Hematopoietic multipotent progenitor cell treated with erythropoietin and hydrocortisone succinate and interleukin-3 and kit ligand, for 15 days (in vitro differentiated cells): ENCODE results near the gene GTF3C2.
A peak's percentile ranks its signal among the peaks of the same experiment; 100 is the strongest.

Experiments
- DNase-seq: peaks from one replicate; pipeline ENCODE4 v3.0.0-alpha.2; 2015; ENCODE audit warnings: low spot score

GTF3C2 gene, protein sequence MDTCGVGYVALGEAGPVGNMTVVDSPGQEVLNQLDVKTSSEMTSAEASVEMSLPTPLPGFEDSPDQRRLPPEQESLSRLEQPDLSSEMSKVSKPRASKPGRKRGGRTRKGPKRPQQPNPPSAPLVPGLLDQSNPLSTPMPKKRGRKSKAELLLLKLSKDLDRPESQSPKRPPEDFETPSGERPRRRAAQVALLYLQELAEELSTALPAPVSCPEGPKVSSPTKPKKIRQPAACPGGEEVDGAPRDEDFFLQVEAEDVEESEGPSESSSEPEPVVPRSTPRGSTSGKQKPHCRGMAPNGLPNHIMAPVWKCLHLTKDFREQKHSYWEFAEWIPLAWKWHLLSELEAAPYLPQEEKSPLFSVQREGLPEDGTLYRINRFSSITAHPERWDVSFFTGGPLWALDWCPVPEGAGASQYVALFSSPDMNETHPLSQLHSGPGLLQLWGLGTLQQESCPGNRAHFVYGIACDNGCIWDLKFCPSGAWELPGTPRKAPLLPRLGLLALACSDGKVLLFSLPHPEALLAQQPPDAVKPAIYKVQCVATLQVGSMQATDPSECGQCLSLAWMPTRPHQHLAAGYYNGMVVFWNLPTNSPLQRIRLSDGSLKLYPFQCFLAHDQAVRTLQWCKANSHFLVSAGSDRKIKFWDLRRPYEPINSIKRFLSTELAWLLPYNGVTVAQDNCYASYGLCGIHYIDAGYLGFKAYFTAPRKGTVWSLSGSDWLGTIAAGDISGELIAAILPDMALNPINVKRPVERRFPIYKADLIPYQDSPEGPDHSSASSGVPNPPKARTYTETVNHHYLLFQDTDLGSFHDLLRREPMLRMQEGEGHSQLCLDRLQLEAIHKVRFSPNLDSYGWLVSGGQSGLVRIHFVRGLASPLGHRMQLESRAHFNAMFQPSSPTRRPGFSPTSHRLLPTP

GRCh38 chr2:27356382-27357181, at the start of gene GTF3C2:
Gene GTF3C2, minus strand, starts transcription at chr2:27356764. Its CDS starts 13,210 bp downstream, at chr2:27343554.
- DNase-seq = peak; percentile 93

- no peak for DNase-seq
Measured at GRCh38 chr2:27400348-27401135, 44.0 kb upstream of the GTF3C2 start.

GRCh38 chr2:27398962-27399361, 42.4 kb upstream of the GTF3C2 start:
- DNase-seq = no peak

GRCh38 chr2:27393225-27393624, 36.7 kb upstream of the GTF3C2 start:
- DNase-seq = no peak

DNA sequence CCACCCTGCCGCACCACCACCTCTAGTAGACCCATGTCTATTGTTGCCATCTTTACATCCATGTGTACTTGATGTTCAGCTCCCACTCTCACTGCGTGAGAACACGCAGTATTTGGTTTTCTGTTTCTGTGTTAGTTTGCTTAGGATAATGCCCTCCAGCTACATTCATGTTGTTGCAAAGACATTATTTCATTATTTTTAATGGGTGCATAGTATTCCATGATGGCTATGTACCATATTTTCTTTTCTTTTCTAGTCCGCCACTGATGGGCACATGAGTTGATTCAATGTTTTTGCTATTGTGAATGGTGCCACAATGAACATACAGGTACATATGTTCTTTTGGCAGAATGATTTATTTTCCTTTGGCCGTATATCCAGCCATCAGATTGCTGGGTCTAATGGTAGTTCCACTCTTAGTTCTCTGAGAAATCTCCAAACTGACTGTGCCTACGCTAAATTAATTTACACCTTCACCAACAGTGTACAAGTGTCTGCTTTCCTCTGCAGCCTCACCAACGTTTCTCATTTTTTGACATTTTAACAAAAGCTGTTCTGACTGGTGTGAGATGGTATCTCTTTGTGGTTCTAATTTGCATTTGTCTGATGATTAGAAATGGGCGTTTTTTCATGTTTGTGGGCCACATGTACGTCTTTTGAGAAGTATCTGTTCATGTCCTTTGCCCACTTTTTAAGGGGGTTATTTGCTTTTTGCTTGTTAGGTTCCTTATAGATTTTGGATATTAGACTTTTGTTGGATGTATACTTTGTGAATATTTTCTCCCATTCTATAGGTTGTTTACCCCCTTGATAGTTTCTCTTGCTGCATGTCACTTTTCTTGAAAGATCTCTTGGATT, 34.5 kb upstream of the GTF3C2 start:
- no peak for DNase-seq

DNA sequence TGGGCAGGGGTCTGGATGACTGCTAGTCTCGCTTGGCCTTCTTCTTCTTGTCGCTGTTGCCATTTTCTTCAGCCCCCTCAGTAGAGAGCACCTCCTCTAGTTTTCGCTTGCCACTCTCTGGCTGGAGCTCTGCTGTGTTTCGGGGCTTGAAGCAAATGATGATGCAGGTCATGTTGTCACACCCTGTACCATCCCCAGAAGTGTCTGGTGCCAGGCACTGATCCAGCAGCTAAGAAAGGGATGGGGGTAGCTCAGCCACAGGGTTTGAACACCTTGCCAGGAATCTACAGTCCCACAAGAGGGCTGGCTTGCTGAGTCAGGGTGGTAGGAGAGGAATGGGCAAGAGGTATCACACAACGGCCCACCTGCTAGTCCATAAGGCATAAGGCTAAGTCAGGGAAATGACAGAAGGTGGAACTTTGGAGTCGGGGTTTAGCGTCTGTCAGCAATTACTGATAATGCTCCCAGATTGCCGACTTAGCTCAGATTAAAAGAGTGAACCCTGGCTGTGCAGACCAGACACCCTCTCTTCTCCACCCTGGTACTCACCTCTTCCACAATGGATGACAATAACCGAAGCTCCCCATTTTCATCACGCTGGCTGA, 25.1 kb upstream of the GTF3C2 start:
- no peak for DNase-seq

GRCh38 chr2:27380626-27381545, 24.3 kb upstream of the GTF3C2 start, which contains the start of gene ZNF513:
Gene ZNF513, minus strand, starts transcription at chr2:27380734. Its CDS starts 208 bp downstream, at chr2:27380526.
- DNase-seq = peak; percentile 84

- DNase-seq = peak; percentile 39
Measured at GRCh38 chr2:27379836-27380625, 23.5 kb upstream of the GTF3C2 start.

DNA sequence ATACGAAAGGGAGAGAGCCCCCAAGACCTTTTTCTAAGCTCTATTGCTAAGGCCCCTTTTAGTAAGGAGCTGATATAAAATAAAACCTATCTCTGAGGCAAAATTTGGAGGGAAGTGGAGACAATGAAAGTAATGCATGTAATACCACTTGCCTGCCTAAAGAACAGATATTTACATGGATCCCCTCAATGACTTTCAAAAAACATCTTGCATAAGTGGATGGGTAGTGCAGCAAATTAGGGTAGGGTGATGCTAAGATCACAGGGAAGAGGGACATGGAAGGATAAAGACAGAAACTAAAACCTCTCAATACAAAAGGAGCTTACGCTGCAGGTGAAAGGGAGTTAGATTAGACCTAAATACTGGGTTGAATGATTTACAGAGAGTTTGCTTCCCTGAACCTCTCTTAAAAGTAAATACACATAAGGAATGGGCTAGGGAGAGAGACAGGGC, 22.8 kb upstream of the GTF3C2 start:
- no peak for DNase-seq

DNA sequence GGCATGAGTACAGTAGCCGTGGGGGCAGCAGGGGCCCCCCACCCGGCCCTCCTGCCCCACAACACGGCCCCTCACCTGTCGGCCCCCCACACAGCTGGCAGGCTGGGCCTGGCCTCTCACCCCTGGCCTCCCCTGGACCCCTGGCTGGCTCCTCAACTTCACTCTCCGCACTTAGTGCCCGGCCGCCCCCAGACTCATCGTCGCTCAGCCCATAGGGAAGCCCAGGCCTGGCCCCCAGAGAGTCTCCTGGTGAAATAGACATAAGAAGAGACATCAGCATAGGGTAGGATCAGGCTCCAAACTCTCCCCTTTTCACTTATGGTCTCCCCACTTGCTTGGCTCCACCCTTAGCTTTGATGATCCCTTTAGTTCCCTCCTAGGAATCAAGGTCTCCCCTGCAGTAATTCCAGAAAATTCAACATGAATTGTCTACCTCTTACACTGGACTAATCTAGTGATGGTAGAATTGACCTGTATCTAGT, 22.3 kb upstream of the GTF3C2 start:
- no peak for DNase-seq

- DNase-seq = no peak
Measured at GRCh38 chr2:27378096-27378808, 21.7 kb upstream of the GTF3C2 start.

- DNase-seq = no peak
Measured at GRCh38 chr2:27377618-27378095, 21.1 kb upstream of the GTF3C2 start.

DNA sequence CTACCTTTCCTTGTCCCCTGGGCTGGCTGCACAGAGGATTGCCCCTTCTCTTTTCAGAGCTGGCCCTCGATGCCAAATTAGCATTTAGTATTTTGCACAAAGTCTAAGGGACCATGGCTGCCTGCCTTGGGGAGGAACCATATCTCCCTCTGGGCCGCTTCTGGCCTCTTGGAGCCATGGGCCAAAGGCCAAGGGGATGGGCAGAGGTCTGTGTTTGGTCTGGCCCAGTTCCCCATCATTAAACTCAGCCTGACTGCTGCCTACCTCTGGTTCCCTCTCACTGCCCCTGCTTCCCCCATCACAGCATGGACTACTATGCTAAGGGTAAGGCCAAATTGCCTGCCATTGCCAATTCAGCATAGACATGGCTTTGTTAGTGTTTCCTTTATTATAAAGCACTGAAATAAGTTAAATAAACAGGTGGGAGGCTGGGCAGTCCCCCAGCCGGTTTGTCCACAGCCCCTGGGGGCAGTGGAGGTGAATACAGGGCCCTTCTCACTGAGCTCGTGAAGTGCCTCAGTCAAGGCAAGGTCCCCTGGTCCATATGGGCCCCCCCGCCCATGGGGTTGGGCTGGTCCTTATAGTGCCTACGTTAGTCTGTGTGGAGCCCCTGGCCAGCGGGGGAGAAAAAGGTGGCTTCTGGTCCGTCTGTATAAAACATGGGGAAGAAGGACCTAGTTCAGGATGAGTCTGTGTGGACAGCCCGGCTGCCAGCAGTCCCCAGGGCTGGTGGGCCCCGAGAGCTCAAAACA, 20.5 kb upstream of the GTF3C2 start:
- no peak for DNase-seq

DNA sequence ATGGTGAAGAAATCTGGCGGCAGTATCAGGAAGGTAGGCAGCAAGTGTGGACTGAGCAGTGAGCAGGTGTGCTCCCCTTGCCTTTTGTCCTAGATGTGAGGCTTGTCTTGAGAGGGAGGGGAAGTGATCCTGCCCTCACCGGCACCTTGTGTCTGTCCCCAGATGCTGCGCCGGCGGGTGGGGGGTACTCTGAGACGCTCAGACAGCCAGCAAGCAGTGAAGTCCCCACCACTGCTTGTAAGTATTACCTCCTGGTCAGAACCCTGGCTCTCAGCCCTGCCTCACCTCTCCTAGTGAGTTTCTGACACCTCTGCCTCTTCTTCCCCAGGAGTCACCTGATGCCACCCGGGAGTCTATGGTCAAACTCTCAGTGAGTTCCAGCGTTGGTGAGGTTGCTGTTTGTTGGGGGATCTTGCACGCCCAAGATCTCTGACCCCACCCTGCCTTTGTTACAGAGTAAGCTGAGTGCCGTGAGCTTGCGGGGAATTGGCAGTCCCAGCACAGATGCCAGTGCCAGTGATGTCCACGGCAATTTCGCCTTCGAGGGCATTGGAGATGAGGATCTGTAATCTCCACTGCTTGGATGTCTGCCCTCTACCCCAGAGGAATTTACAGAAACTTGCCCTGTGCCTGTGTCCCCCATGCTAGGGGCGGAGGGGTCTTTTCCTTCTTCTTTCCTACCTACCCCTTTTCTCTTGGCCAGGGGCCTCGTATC, 19.7 kb upstream of the GTF3C2 start:
- no peak for DNase-seq

DNA sequence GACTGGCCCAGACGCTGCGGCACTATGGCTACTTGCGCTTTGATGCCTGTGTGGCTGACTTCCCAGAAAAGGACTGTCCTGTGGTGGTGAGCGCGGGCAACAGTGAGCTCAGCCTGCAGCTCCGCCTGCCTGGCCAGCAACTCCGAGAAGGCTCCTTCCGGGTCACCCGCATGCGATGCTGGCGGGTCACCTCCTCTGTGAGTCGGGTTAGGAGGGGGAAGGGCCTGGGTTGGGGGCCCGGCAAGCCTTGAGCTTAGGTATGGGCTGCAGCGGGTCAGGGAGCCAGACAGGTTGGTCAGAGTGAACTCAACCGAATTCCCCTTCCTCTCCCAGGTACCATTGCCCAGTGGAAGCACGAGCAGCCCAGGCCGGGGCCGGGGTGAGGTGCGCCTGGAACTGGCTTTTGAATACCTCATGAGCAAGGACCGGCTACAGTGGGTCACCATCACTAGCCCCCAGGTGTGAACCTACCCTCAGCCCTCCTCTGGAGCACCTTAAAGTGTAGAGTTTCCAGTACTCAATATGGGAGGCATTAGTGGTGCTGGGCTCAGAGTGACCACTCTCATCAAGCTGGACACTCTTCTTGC, 19.0 kb upstream of the GTF3C2 start:
- no peak for DNase-seq
